ENCODE data around the gene IGFLR1. TPM values are rescaled to one million over a fixed set of nuclear protein-coding genes. Genes with fewer than 3 reads are reported as not detected.

IGFLR1 gene
- total and polyA plus RNA-seq, 2 of the 4 experiments (the other 2 are of a cell fraction), result 0.72 to 2.7 TPM

GRCh38 chr19:35783469-35784434 lies 41.5 kb upstream of the IGFLR1 start:
- ATAC-seq (ENCODE audit: low read depth), result no peak
- H2AK9ac ChIP-seq (replicated peaks; ENCODE audit: low read depth, low read length, poor library complexity), result no peak overlapping the region
- H4K8ac ChIP-seq (ENCODE audit: low read depth in 2 of 2, low read length in 2 of 2), result no peak overlapping the region
- H2BK20ac ChIP-seq (ENCODE audit: low read depth, low read length), result no peak overlapping the region
- no peak overlapping the region for H2BK15ac ChIP-seq (ENCODE audit: low read depth, low read length)
- no peak overlapping the region for H3K56ac ChIP-seq (ENCODE audit: extremely low read depth, insufficient read depth, low read length)
- TF ChIP-seq RFX5 (IDR thresholded peaks at IDR 0.05; ENCODE audit: low read depth, low read length) (no peak), CHD1 (IDR thresholded peaks at IDR 0.05; ENCODE audit: low read depth, low read length) (no peak), POLR2A (IDR thresholded peaks at IDR 0.05; ENCODE audit: low read depth, low read length) (no peak), MAFK (IDR thresholded peaks at IDR 0.05; ENCODE audit: low read depth, low read length) (no peak), MXI1 (IDR thresholded peaks at IDR 0.05; ENCODE audit: borderline replicate concordance, low read depth, low read length) (no peak), ELK1 (IDR thresholded peaks at IDR 0.05; ENCODE audit: borderline replicate concordance, low read depth, low read length) (no peak), RAD21 (IDR thresholded peaks at IDR 0.05; ENCODE audit: low read length) (no peak), CEBPB (IDR thresholded peaks at IDR 0.05; ENCODE audit: low read depth, low read length) (no peak), CTCF (conservative IDR thresholded peaks at IDR 0.05; ENCODE audit: low read depth, low read length) (no peak)
- H2BK5ac ChIP-seq (ENCODE audit: low read depth, low read length, poor library complexity, severe bottlenecking), result no peak overlapping the region
- no peak overlapping the region for H2BK120ac ChIP-seq (ENCODE audit: low read depth, low read length)
- no TSS peak for BruUV-seq (replicated peaks)
- H3K23ac ChIP-seq (ENCODE audit: low read depth, low read length), result no peak overlapping the region
- no peak overlapping the region for H3K4me3 ChIP-seq (ENCODE audit: insufficient read depth, low read depth, low read length)
- in situ Hi-C loops (cut with MboI; ENCODE audit: low sequenced_read_pairs), result no loop called here
- H3K9me1 ChIP-seq (ENCODE audit: insufficient read depth, low read length), result no peaks in the 10 kb centered on the region
- H2AK5ac ChIP-seq (ENCODE audit: low read depth, low read length), result no peak overlapping the region
- H3K4ac ChIP-seq (ENCODE audit: low read depth, low read length), result no peak overlapping the region
- dilution Hi-C loops (cut with HindIII; ENCODE audit: low sequenced_read_pairs, unreplicated experiment), result no loop called here
- no peaks in the 10 kb centered on the region for H4K20me1 ChIP-seq (ENCODE audit: insufficient read depth, low read length)
- no peak overlapping the region for H4K91ac ChIP-seq (ENCODE audit: insufficient read depth, low read depth, low read length)
- H3K9me3 ChIP-seq (ENCODE audit: control insufficient read depth, insufficient read depth, low read length), result no peaks in the 10 kb centered on the region
- H3K14ac ChIP-seq (replicated peaks; ENCODE audit: low read depth, low read length), result no peak overlapping the region
- H4K5ac ChIP-seq (ENCODE audit: low read depth, low read length), result no peak overlapping the region
- H3K4me1 ChIP-seq (ENCODE audit: control insufficient read depth, insufficient read depth, low read length), result no peaks in the 10 kb centered on the region
- H2AFZ ChIP-seq (replicated peaks; ENCODE audit: low read length, poor library complexity), result no peak overlapping the region
- intact Hi-C loops (cut with micrococcal nuclease), result no loop called here
- no peaks in the 10 kb centered on the region for H3K27me3 ChIP-seq (ENCODE audit: control insufficient read depth, insufficient read depth, low read length)
- H3K18ac ChIP-seq (ENCODE audit: low read depth, low read length), result no peak overlapping the region
- DNase-seq, result no peak
- POLR2A ChIA-PET (ENCODE audit: unreplicated experiment), result no interaction called here
- 66% methylated on average over 10 of the region's 28 CpGs; no CpG with 5 or more reads in 1 of the 2 experiments for WGBS, 2 experiments (ENCODE audit: extremely low coverage in 2 of 2, insufficient read length in 1 of 2)
- no peak overlapping the region for H3K4me2 ChIP-seq (ENCODE audit: low read depth, low read length)
- no peak overlapping the region for H3K9ac ChIP-seq (ENCODE audit: low read depth, low read length)
- H3K79me1 ChIP-seq (ENCODE audit: low read depth in 1 of 2, low read length in 2 of 2), result no peaks in the 10 kb centered on the region
- H3K27ac ChIP-seq (ENCODE audit: insufficient read depth, low read length), result no peak overlapping the region
- CTCF ChIA-PET, result no interaction called here
- peaks cover 14% of the 10 kb centered on the region for H3K36me3 ChIP-seq (ENCODE audit: control insufficient read depth, insufficient read depth, low read length)
